Measurements from ENCODE around the gene SLC26A9. TPM values are rescaled to one million over a fixed set of nuclear protein-coding genes. Genes with fewer than 3 reads are reported as not detected.

SLC26A9 gene
- total and polyA plus RNA-seq, 2 donors (not counting 1 experiment from before 2014, with no cell fraction given): not detected

DNA sequence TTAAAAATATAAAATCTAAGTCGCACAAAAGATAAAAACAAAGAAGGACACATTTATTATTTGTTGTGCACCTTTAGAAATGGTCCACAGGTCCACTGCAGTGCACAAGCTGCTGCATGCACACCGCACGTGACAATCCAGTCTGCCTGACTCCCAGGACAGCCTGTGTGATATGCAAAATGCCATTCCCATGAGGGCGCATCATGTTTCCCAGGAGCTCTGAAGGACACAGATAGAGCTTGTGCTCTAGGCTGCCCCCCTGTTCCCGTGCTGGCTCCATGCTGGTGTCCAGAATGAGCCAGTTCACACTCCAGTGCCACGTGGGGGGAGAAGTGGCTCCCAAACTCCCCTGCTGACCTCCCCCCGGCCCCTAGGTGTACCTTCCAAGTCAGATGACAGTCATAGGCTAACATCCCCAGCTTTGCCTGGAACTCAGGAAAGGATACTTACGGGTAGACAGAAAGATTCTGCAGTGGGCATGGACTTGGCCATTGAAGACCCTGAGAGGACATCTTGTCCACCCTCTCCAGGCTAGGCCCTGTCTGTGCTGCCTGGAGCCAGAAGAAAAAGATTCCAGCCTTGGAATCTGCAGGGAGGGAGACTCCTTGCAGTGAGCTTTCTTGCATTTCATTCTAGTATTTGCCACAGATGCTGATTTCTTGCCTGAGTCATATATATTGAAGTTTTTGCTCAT, 33.6 kb upstream of the SLC26A9 start:
- H3K4me1 Mint-ChIP-seq: no peaks in the 10 kb centered on the region
- ChIA-PET POLR2A (interaction anchor here (1.1 to 1.6 kb wide), 2 partner anchors 185 to 227 kb away, joined by 3 to 7 read pairs; no protein-coding TSS in a partner anchor), CTCF (interaction anchor here (0.7 to 11.3 kb wide), 99 partner anchors 9 to 785 kb away, joined by 3 to 434 read pairs (median 4); partner anchors contain the start of genes CTSE, PM20D1, SLC26A9 and SLC45A3)
- Histone ChIP-seq H2AFZ (ENCODE audit: insufficient read depth, low read depth, low read length, poor library complexity, severe bottlenecking) (no peak overlapping the region), H3K4me2 (replicated peaks; ENCODE audit: low read depth, low read length, poor library complexity, severe bottlenecking) (no peak overlapping the region), H3K27me3 (replicated peaks in 1 of 4; ENCODE audit: control extremely low read depth in 1 of 4, control insufficient read depth in 3 of 4, insufficient read depth in 4 of 4, low read length in 3 of 4) (no peaks in the 10 kb centered on the region), H3K36me3 (replicated peaks in 1 of 2; ENCODE audit: control extremely low read depth in 1 of 2, control insufficient read depth in 1 of 2, extremely low read depth in 1 of 2, insufficient read depth in 2 of 2, low read length in 1 of 2) (no peaks in the 10 kb centered on the region), H3K79me2 (ENCODE audit: control insufficient read depth, insufficient read depth, low read length) (no peaks in the 10 kb centered on the region), H3K9ac (ENCODE audit: low read length) (no peak overlapping the region), H3K4me1 (ENCODE audit: control insufficient read depth in 2 of 2, insufficient read depth in 2 of 2, low read length in 2 of 2) (no peaks in the 10 kb centered on the region), H4K20me1 (ENCODE audit: control insufficient read depth, insufficient read depth, low read length, poor library complexity, severe bottlenecking) (no peaks in the 10 kb centered on the region), H3K9me3 (ENCODE audit: control extremely low read depth in 1 of 3, control insufficient read depth in 2 of 3, insufficient read depth in 1 of 3, low read length in 2 of 3) (no peaks in the 10 kb centered on the region), H3K27ac (ENCODE audit: low read length in 2 of 2) (no peak overlapping the region), H3K4me3 (ENCODE audit: control extremely low read depth in 1 of 5, extremely low read depth in 1 of 5, insufficient read depth in 1 of 5, low read depth in 2 of 5, low read length in 4 of 5) (no peak overlapping the region)
- no peak for TF ChIP-seq EZH2 (IDR thresholded peaks at IDR 0.05; ENCODE audit: borderline replicate concordance, insufficient read depth, low read depth, low read length, poor library complexity, severe bottlenecking)
- TF ChIP-seq, protein P1, sequence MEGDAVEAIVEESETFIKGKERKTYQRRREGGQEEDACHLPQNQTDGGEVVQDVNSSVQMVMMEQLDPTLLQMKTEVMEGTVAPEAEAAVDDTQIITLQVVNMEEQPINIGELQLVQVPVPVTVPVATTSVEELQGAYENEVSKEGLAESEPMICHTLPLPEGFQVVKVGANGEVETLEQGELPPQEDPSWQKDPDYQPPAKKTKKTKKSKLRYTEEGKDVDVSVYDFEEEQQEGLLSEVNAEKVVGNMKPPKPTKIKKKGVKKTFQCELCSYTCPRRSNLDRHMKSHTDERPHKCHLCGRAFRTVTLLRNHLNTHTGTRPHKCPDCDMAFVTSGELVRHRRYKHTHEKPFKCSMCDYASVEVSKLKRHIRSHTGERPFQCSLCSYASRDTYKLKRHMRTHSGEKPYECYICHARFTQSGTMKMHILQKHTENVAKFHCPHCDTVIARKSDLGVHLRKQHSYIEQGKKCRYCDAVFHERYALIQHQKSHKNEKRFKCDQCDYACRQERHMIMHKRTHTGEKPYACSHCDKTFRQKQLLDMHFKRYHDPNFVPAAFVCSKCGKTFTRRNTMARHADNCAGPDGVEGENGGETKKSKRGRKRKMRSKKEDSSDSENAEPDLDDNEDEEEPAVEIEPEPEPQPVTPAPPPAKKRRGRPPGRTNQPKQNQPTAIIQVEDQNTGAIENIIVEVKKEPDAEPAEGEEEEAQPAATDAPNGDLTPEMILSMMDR (IDR thresholded peaks at IDR 0.05): no peak
- H3K27ac Mint-ChIP-seq: no peak overlapping the region
- ATAC-seq (ENCODE audit: low read depth): no peak
- intact Hi-C loops (cut with micrococcal nuclease): loop anchor here (1.0 to 5.0 kb wide), 4 partner anchors 58 to 265 kb away; no protein-coding TSS in a partner anchor
- peaks cover 2% of the 10 kb centered on the region for H3K27me3 Mint-ChIP-seq
- no peak overlapping the region for H3K4me3 Mint-ChIP-seq
- 81% methylated on average over 7 of the region's 8 CpGs for WGBS (ENCODE audit: insufficient coverage)
- peak; percentile 19 for DNase-seq
- H3K9me3 Mint-ChIP-seq (ENCODE audit: insufficient read depth): no peaks in the 10 kb centered on the region

DNA sequence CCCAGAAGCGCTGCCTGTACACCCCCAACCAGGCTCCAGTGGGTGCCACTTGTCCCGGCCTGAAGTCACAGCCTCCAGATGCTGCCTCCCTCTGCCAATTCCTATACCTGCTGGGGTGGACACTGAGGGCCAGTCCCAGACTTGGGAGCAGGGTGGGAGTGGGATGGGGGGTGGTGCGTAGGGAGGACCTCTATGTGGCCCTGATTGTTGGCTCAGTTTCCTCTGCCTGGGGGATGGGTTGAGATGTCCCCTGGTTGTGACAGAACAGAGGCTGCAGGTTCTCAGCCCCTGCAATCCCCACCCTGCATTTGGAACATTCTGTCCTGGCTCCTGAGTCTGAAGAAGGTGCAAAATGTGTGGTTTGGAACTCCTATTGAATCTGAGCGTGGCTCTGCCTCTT, 32.8 kb upstream of the SLC26A9 start:
- H3K27me3 Mint-ChIP-seq: peaks cover 2% of the 10 kb centered on the region
- Histone ChIP-seq H3K4me2 (replicated peaks; ENCODE audit: low read depth, low read length, poor library complexity, severe bottlenecking) (no peak overlapping the region), H3K9ac (ENCODE audit: low read length) (no peak overlapping the region), H2AFZ (ENCODE audit: insufficient read depth, low read depth, low read length, poor library complexity, severe bottlenecking) (no peak overlapping the region), H3K27ac (ENCODE audit: low read length in 2 of 2) (no peak overlapping the region), H4K20me1 (ENCODE audit: control insufficient read depth, insufficient read depth, low read length, poor library complexity, severe bottlenecking) (no peaks in the 10 kb centered on the region), H3K4me3 (ENCODE audit: control extremely low read depth in 1 of 5, extremely low read depth in 1 of 5, insufficient read depth in 1 of 5, low read depth in 2 of 5, low read length in 4 of 5) (no peak overlapping the region), H3K36me3 (replicated peaks in 1 of 2; ENCODE audit: control extremely low read depth in 1 of 2, control insufficient read depth in 1 of 2, extremely low read depth in 1 of 2, insufficient read depth in 2 of 2, low read length in 1 of 2) (no peaks in the 10 kb centered on the region), H3K79me2 (ENCODE audit: control insufficient read depth, insufficient read depth, low read length) (no peaks in the 10 kb centered on the region), H3K9me3 (ENCODE audit: control extremely low read depth in 1 of 3, control insufficient read depth in 2 of 3, insufficient read depth in 1 of 3, low read length in 2 of 3) (no peaks in the 10 kb centered on the region), H3K27me3 (replicated peaks in 1 of 4; ENCODE audit: control extremely low read depth in 1 of 4, control insufficient read depth in 3 of 4, insufficient read depth in 4 of 4, low read length in 3 of 4) (no peaks in the 10 kb centered on the region), H3K4me1 (ENCODE audit: control insufficient read depth in 2 of 2, insufficient read depth in 2 of 2, low read length in 2 of 2) (no peaks in the 10 kb centered on the region)
- H3K9me3 Mint-ChIP-seq (ENCODE audit: insufficient read depth): no peaks in the 10 kb centered on the region
- no peaks in the 10 kb centered on the region for H3K4me1 Mint-ChIP-seq
- 94% methylated on average over 3 of the region's 4 CpGs for WGBS (ENCODE audit: insufficient coverage)
- CTCF ChIA-PET: interaction anchor here (1.8 to 11.3 kb wide), 11 partner anchors 8 to 385 kb away, joined by 4 to 434 read pairs (median 28); no protein-coding TSS in a partner anchor
- no peak overlapping the region for H3K27ac Mint-ChIP-seq
- no peak overlapping the region for H3K4me3 Mint-ChIP-seq
- TF ChIP-seq EZH2 (IDR thresholded peaks at IDR 0.05; ENCODE audit: borderline replicate concordance, insufficient read depth, low read depth, low read length, poor library complexity, severe bottlenecking): no peak
- ATAC-seq (ENCODE audit: low read depth): no peak
- POLR2A ChIA-PET: no interaction called here
- DNase-seq: no peak
- intact Hi-C loops (cut with micrococcal nuclease): loop anchor here (2.0 to 5.0 kb wide), 2 partner anchors 131 to 264 kb away; no protein-coding TSS in a partner anchor
